ENCODE data around the gene PRR30. TPM values are rescaled to one million over a fixed set of nuclear protein-coding genes. Genes with fewer than 3 reads are reported as not detected.

Gene PRR30
- total and polyA plus RNA-seq, 2 donors (not counting 1 experiment from before 2014, with no cell fraction given): not detected

DNA sequence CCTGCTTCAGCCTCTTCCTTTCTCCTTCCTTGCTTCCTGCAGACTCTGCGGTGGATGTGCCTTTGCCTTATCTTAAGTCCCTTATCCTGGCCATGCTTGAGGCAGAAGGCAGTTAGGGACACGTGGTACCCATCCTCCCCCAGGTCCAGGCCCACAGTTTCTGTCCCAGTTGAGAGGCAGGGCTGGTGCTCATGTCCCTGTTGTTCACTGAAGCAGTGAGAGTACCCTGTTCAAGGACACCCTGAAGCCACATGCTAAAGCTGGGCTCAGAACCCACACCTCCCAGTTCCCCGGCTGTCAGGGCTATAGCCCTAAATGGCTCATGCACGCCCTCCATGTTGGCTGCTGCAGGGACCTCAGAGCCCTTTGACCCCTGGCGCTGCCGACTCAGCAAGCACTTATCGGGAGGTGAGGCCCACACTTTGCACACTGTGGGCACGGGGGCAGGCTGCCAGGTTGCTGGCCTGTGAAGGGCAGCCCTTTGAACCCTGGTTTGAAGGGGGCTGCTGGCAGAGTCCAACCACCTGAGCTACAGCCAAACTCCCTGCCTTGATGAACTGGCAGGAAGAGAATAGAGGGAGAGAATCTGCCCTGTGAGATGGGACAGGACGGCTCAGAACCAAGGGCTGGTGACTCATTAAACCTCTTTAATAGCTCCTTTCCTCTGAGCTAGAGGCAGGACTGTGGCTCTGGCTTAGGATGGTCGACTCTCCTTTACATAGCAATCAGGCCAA, 46.3 kb downstream of the PRR30 start:
- no peak overlapping the region for H3K9ac ChIP-seq (ENCODE audit: low read length)
- no peak for ATAC-seq (ENCODE audit: low read depth)

More for the DNA sequence above, 46.3 kb downstream of the PRR30 start:
- H2AFZ ChIP-seq (ENCODE audit: insufficient read depth, low read depth, low read length, poor library complexity, severe bottlenecking): no peak overlapping the region
- no peaks in the 10 kb centered on the region for H3K36me3 ChIP-seq (replicated peaks in 1 of 2; ENCODE audit: control extremely low read depth in 1 of 2, control insufficient read depth in 1 of 2, extremely low read depth in 1 of 2, insufficient read depth in 2 of 2, low read length in 1 of 2)
- no peak overlapping the region for H3K27ac ChIP-seq (ENCODE audit: low read length in 2 of 2)
- no peak overlapping the region for H3K27ac Mint-ChIP-seq
- no peak overlapping the region for H3K4me2 ChIP-seq (replicated peaks; ENCODE audit: low read depth, low read length, poor library complexity, severe bottlenecking)
- no peak for DNase-seq
- ChIA-PET POLR2A (no interaction called here), CTCF (interaction anchor here (0.7 to 1.3 kb wide), 2 partner anchors 187 to 189 kb away, joined by 3 to 5 read pairs; no protein-coding TSS in a partner anchor)
- H3K79me2 ChIP-seq (ENCODE audit: control insufficient read depth, insufficient read depth, low read length): no peaks in the 10 kb centered on the region
- intact Hi-C loops (cut with micrococcal nuclease): no loop called here
- 86% methylated on average over 10 of the region's 10 CpGs for whole genome bisulfite sequencing (ENCODE audit: insufficient coverage)
- no peaks in the 10 kb centered on the region for H3K9me3 ChIP-seq (ENCODE audit: control extremely low read depth in 1 of 3, control insufficient read depth in 2 of 3, insufficient read depth in 1 of 3, low read length in 2 of 3)
- no peaks in the 10 kb centered on the region for H3K9me3 Mint-ChIP-seq (ENCODE audit: insufficient read depth)
- H3K27me3 ChIP-seq (replicated peaks in 1 of 4; ENCODE audit: control extremely low read depth in 1 of 4, control insufficient read depth in 3 of 4, insufficient read depth in 4 of 4, low read length in 3 of 4): no peaks in the 10 kb centered on the region
- H4K20me1 ChIP-seq (ENCODE audit: control insufficient read depth, insufficient read depth, low read length, poor library complexity, severe bottlenecking): no peaks in the 10 kb centered on the region
- H3K4me3 Mint-ChIP-seq: no peak overlapping the region
- TF ChIP-seq, protein P1, sequence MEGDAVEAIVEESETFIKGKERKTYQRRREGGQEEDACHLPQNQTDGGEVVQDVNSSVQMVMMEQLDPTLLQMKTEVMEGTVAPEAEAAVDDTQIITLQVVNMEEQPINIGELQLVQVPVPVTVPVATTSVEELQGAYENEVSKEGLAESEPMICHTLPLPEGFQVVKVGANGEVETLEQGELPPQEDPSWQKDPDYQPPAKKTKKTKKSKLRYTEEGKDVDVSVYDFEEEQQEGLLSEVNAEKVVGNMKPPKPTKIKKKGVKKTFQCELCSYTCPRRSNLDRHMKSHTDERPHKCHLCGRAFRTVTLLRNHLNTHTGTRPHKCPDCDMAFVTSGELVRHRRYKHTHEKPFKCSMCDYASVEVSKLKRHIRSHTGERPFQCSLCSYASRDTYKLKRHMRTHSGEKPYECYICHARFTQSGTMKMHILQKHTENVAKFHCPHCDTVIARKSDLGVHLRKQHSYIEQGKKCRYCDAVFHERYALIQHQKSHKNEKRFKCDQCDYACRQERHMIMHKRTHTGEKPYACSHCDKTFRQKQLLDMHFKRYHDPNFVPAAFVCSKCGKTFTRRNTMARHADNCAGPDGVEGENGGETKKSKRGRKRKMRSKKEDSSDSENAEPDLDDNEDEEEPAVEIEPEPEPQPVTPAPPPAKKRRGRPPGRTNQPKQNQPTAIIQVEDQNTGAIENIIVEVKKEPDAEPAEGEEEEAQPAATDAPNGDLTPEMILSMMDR (IDR thresholded peaks at IDR 0.05): no peak
- TF ChIP-seq EZH2 (IDR thresholded peaks at IDR 0.05; ENCODE audit: borderline replicate concordance, insufficient read depth, low read depth, low read length, poor library complexity, severe bottlenecking): no peak
- H3K4me3 ChIP-seq (ENCODE audit: control extremely low read depth in 1 of 5, extremely low read depth in 1 of 5, insufficient read depth in 1 of 5, low read depth in 2 of 5, low read length in 4 of 5): no peak overlapping the region
- peaks cover 6 to 9% of the 10 kb centered on the region in 2 donors for H3K4me1 ChIP-seq (ENCODE audit: control insufficient read depth in 2 of 2, insufficient read depth in 2 of 2, low read length in 2 of 2)
- H3K4me1 Mint-ChIP-seq: peaks cover 11% of the 10 kb centered on the region
- no peaks in the 10 kb centered on the region for H3K27me3 Mint-ChIP-seq
